Thymus (tissue), 11 donors: ENCODE results near the gene WLS. TPM values are rescaled to one million over a fixed set of nuclear protein-coding genes. Genes with fewer than 3 reads are reported as not detected.

ENCODE experiments used
- DNase-seq, 9 donors: peaks; one replicate each; pipeline ENCODE4 v3.0.0-alpha.2; 2013; ENCODE audit warnings: low spot score in 9 of 9, low read depth in 6 of 9, missing footprints in 1 of 9
- H3K27ac ChIP-seq, 2 donors: one replicate each; pipeline ENCODE4 v1.5.1; 2013; ENCODE audit warnings: control low read depth in 1 of 2, low read depth in 1 of 2, low read length in 1 of 2, mild to moderate bottlenecking in 1 of 2, moderate library complexity in 1 of 2
- H3K27me3 ChIP-seq, 2 donors: one replicate each; pipeline ENCODE4 v1.5.1; 2013; ENCODE audit warnings: low read length in 1 of 2; ENCODE audit not compliant: control insufficient read depth in 2 of 2, insufficient read depth in 1 of 2
- H3K36me3 ChIP-seq, 2 donors: one replicate each; pipeline ENCODE4 v1.5.1; 2013; ENCODE audit warnings: low read length in 1 of 2, mild to moderate bottlenecking in 1 of 2, moderate library complexity in 1 of 2; ENCODE audit not compliant: control insufficient read depth in 2 of 2, insufficient read depth in 2 of 2
- H3K4me1 ChIP-seq, 2 donors: one replicate each; pipeline ENCODE4 v1.5.1; 2013; ENCODE audit warnings: low read length in 2 of 2; ENCODE audit not compliant: control insufficient read depth in 2 of 2, insufficient read depth in 2 of 2
- H3K4me3 ChIP-seq, 2 donors: one replicate each; pipeline ENCODE4 v1.5.1; 2013; ENCODE audit warnings: low read length in 2 of 2, control low read depth in 1 of 2, mild to moderate bottlenecking in 1 of 2
- H3K9me3 ChIP-seq, 2 donors: one replicate each; pipeline ENCODE4 v1.5.1; 2013; ENCODE audit warnings: low read length in 1 of 2, mild to moderate bottlenecking in 1 of 2; ENCODE audit not compliant: control insufficient read depth in 2 of 2, insufficient read depth in 1 of 2
- WGBS: extraction: QIAGEN DNeasy Blood & Tissue Kit; methylation state at CpG from one replicate; pipeline ENCODE4 v1.1.7; 2013; 5-methylcytosine and 5-hydroxymethylcytosine counted together
- polyA plus RNA-seq: library from polyadenylated mRNA; stranded (reverse); fragments of 200-250 nt; gene quantifications from one replicate; pipeline ENCODE4 v1.2.3, GENCODE V29; 2013
- total RNA-seq: library from RNA; stranded (reverse); fragments of 120-200 nt; gene quantifications from one replicate; pipeline ENCODE4 v1.2.4, GENCODE V29; 2013
- donor health status: healthy.

Gene WLS
- total and polyA plus RNA-seq, 2 donors, result 9.9 to 14.7 TPM

- no peak for DNase-seq
- H3K9me3 ChIP-seq, result no peaks in the 10 kb centered on the region
- no peaks in the 10 kb centered on the region for H3K4me1 ChIP-seq
- H3K36me3 ChIP-seq, result no peaks in the 10 kb centered on the region
- H3K27ac ChIP-seq, result no peak overlapping the region
- WGBS, result 93% methylated on average over 2 of the region's 2 CpGs
- no peak overlapping the region for H3K4me3 ChIP-seq
- no peaks in the 10 kb centered on the region for H3K27me3 ChIP-seq
Measured at GRCh38 chr1:68157416-68157815, 74.9 kb downstream of the WLS start.

- H3K27me3 ChIP-seq, result no peaks in the 10 kb centered on the region
- 82% methylated on average over 3 of the region's 3 CpGs for WGBS
- no peak overlapping the region for H3K4me3 ChIP-seq
- no peak overlapping the region for H3K27ac ChIP-seq
- H3K36me3 ChIP-seq, result no peaks in the 10 kb centered on the region
- H3K9me3 ChIP-seq, result no peaks in the 10 kb centered on the region
- no peak for DNase-seq
- no peaks in the 10 kb centered on the region for H3K4me1 ChIP-seq
Measured at GRCh38 chr1:68151690-68152089, 80.6 kb downstream of the WLS start.

GRCh38 chr1:68149907-68150306 is 82.4 kb downstream of the WLS start:
- WGBS, result 90% methylated on average over 8 of the region's 8 CpGs
- Histone ChIP-seq H3K9me3 (no peaks in the 10 kb centered on the region), H3K27ac (no peak overlapping the region), H3K4me1 (no peaks in the 10 kb centered on the region), H3K4me3 (no peak overlapping the region), H3K36me3 (no peaks in the 10 kb centered on the region), H3K27me3 (no peaks in the 10 kb centered on the region)
- no peak for DNase-seq

GRCh38 chr1:68149110-68149798 is 83.1 kb downstream of the WLS start:
- Histone ChIP-seq H3K36me3 (no peaks in the 10 kb centered on the region), H3K9me3 (no peaks in the 10 kb centered on the region), H3K27ac (no peak overlapping the region), H3K4me1 (no peaks in the 10 kb centered on the region), H3K27me3 (no peaks in the 10 kb centered on the region), H3K4me3 (no peak overlapping the region)
- WGBS, result 93% methylated on average over 5 of the region's 5 CpGs
- no peak for DNase-seq

GRCh38 chr1:68148631-68149030 is 83.7 kb downstream of the WLS start:
- no peaks in the 10 kb centered on the region for H3K9me3 ChIP-seq
- H3K4me3 ChIP-seq, result no peak overlapping the region
- WGBS, result 96% methylated on average over 8 of the region's 8 CpGs
- H3K27ac ChIP-seq, result no peak overlapping the region
- no peaks in the 10 kb centered on the region for H3K27me3 ChIP-seq
- H3K36me3 ChIP-seq, result no peaks in the 10 kb centered on the region
- DNase-seq, result no peak
- no peaks in the 10 kb centered on the region for H3K4me1 ChIP-seq

- Histone ChIP-seq H3K27ac (no peak overlapping the region), H3K36me3 (no peaks in the 10 kb centered on the region), H3K9me3 (no peaks in the 10 kb centered on the region), H3K4me3 (no peak overlapping the region), H3K27me3 (no peaks in the 10 kb centered on the region), H3K4me1 (no peaks in the 10 kb centered on the region)
- no peak for DNase-seq
- WGBS, result 74% methylated on average over 4 of the region's 4 CpGs
Measured at GRCh38 chr1:68147534-68148171, 84.7 kb downstream of the WLS start.

- Histone ChIP-seq H3K4me3 (no peak overlapping the region), H3K27me3 (no peaks in the 10 kb centered on the region), H3K27ac (peak overlapping the region in 1 of 2 donors; percentile 6), H3K4me1 (no peaks in the 10 kb centered on the region), H3K36me3 (no peaks in the 10 kb centered on the region), H3K9me3 (no peaks in the 10 kb centered on the region)
- 88% methylated on average over 10 of the region's 10 CpGs for WGBS
- no peak for DNase-seq
Measured at GRCh38 chr1:68145418-68146126, 86.8 kb downstream of the WLS start.

- Histone ChIP-seq H3K36me3 (no peaks in the 10 kb centered on the region), H3K27ac (no peak overlapping the region), H3K4me1 (no peaks in the 10 kb centered on the region), H3K27me3 (no peaks in the 10 kb centered on the region), H3K4me3 (no peak overlapping the region), H3K9me3 (no peaks in the 10 kb centered on the region)
- DNase-seq, result no peak
- 98% methylated on average over 4 of the region's 4 CpGs for whole genome bisulfite sequencing
Measured at GRCh38 chr1:68144856-68145255, 87.5 kb downstream of the WLS start.

GRCh38 chr1:68143633-68144032 is 88.7 kb downstream of the WLS start:
- Histone ChIP-seq H3K27me3 (no peaks in the 10 kb centered on the region), H3K9me3 (no peaks in the 10 kb centered on the region), H3K4me1 (no peaks in the 10 kb centered on the region), H3K27ac (no peak overlapping the region), H3K36me3 (no peaks in the 10 kb centered on the region), H3K4me3 (no peak overlapping the region)
- 73% methylated on average over 2 of the region's 2 CpGs for WGBS
- DNase-seq, result no peak
